ENCODE measurements around the gene CD300A. TPM values are rescaled to one million over a fixed set of nuclear protein-coding genes. Genes with fewer than 3 reads are reported as not detected.

Gene CD300A
- not detected in 2 replicates for total RNA-seq

DNA sequence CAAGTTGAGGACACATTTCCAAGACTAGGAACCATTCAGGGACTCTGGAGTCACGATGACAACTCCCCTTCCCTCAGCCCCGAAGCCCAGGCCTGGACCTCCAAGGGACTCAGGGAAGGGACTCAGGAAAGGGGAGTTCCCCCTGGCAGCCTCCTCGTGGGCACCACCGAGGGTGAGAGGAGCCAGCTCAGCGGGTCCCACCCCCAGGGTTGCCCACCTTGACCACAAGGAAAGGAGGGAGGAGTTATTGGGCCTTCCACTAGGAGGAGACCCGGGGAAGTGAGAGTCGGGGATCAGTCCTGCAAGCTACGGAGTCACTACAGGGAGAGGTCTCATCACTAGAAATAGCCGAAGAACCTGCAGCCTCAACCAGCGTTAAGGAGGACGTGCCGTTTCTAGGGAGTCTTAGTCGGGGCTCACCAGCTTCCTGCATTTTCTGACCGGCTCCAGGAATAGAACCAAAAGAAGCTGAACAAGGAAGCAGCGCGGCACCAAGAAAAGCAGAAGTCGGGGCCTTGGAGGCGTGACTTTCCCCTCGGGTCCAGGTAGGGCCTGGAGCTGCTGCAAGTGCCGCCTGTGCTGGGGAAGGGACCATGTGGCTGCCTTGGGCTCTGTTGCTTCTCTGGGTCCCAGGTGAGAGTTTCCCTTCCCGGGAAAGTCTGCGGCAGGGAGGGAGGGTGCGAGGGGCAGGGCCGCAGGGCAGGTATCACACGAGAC, at the start of gene CD300A:
Gene CD300A, plus strand, starts transcription at position 524 of the 717 bp plus-strand sequence. Its CDS starts 70 bp downstream, at position 594.

DNA sequence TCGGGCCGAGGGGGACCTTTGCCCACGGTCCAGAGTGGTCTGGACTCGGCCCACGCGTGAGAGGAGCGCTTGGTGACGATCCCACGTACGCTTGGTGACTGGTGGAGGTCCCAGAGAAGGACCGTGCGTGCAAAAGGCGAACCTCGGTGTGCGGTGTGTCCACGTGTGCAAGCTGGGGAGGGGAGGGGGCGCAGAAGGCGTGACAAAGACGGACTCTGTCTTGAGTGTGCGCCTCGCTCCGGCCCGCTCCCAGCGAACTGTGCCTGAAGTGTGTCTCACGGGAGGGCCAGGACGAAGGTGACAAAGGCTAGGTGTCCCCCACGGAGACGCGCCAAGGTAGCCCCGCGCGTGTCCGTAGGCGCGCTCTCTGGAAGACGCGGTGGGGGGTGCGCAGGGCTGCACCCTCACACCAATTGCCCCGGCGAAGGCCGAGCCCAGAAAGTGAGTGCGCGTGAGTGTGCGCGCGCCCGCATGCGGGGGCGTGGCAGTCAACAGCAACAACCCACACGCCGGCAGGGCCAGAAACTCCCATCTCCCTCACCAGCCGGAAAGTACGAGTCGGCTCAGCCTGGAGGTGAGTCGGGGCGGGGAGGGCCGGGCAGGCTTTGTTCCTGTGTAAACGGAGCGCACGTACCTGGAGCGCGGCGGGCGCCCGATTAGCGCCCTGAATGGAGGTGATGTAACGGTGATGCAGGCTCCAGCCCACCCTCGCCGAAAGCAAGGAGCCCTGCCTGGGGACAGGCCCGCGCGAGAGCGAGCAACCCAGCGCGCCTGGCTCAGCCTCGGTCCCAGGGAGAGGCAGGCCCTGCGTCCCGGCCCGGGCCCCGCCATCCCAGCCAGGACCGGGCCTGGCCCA, 34.6 kb upstream of the CD300A start, which contains the start of gene GPRC5C:
Gene GPRC5C, plus strand, starts transcription at position 521 of the 856 bp plus-strand sequence. CDS start 7,689 bp downstream, outside the sequence.

DNA sequence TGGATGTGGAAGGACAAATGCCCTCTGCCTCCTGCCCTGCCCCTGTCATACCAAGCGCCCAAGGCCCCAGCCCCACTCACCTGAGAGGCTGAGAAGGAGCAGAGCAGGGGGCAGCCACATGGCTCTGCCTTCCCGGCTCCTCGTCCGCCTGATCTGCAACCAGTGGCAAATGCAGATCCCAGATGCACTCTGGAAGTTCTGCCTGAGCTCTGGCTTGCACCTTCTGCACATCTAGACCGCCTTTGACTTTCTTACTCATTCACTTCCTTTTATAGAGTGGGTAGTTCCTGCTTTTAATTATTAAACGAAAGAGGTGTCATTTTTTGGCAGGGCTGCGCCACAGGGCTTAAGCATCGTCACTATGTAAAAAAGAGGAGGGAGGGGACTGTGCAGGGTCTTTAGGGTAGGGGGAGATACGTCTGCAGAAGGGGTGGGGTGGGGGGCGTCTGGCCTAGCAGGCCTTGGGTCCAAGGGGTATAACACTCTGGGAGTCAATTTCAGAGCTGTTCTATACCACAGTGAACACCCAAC, 64.9 kb downstream of the CD300A start, which contains the start of gene CD300LB:
Gene CD300LB, minus strand, starts transcription at position 245 of the 531 bp plus-strand sequence. Its CDS starts 125 bp downstream, at position 120.

Other genes with a start within 250 kb of the CD300A start
- gene DNAI2, start 192.4 kb upstream of the CD300A start, total RNA-seq = not detected in 2 replicates
- gene KIF19, start 140.4 kb upstream of the CD300A start, total RNA-seq = not detected in 2 replicates
- not detected in 2 replicates for gene BTBD17, start 104.8 kb upstream of the CD300A start, total RNA-seq
- gene GPR142, start 99.1 kb upstream of the CD300A start, total RNA-seq = 0.16 TPM in 1 of 2 replicates, not detected in the other
- 0.52 and 1.1 TPM in 2 replicates for gene GPRC5C, start 34.5 kb upstream of the CD300A start, total RNA-seq
- gene CD300LB, start 64.8 kb downstream of the CD300A start, total RNA-seq = not detected in 2 replicates
- gene CD300C, start 79.5 kb downstream of the CD300A start, total RNA-seq = not detected in 2 replicates
- gene CD300H, start 100.9 kb downstream of the CD300A start, total RNA-seq = not detected in 2 replicates
- gene CD300LD, start 125.6 kb downstream of the CD300A start, total RNA-seq = not detected in 2 replicates
- not detected in 2 replicates for gene CD300E, start 157.1 kb downstream of the CD300A start, total RNA-seq
- not detected in 2 replicates for gene CD300LF, start 246.3 kb downstream of the CD300A start, total RNA-seq